Vagina (tissue), 2 donors: ENCODE measurements around the gene SOD3.

Source experiments
- POLR2A ChIP-seq, 2 donors: fragments of 450-650 bp; IDR thresholded peaks; one replicate each; pipeline ENCODE4 v1.6.1; 2017; ENCODE audit warnings: antibody characterized with exemption in 2 of 2, mild to moderate bottlenecking in 2 of 2, moderate library complexity in 2 of 2
- TF ChIP-seq, protein P1 (sequence below), 3 experiments: fragments of 450-650 bp in 2 of 3; fragments of 200-600 bp in 1 of 3; sonication (generic) in 1 of 3; IDR thresholded peaks; one replicate each; pipeline ENCODE4 v1.5.1; 2017 to 2019; ENCODE audit warnings: antibody characterized with exemption in 3 of 3, mild to moderate bottlenecking in 2 of 3, moderate library complexity in 2 of 3

DNA sequence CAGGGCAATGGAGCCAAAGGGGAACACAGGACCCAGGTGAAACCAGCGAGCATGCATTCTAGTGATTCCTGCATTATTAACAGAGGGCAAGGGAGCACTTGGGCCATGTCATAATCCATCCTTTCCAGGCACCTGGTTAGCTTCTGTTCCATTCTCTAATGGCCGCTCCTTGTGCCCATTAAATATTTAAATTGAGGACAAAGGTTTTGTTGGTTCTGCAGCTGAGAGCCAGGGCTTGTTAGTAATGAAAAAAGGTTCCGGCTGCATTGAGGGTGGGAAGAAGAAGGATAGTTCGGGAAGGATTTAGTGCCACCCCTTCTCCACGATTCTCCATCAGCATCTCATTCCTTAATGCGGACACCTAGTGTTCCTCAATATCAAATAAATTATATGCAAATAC, 13.6 kb downstream of the SOD3 start:
- TF ChIP-seq, protein P1, sequence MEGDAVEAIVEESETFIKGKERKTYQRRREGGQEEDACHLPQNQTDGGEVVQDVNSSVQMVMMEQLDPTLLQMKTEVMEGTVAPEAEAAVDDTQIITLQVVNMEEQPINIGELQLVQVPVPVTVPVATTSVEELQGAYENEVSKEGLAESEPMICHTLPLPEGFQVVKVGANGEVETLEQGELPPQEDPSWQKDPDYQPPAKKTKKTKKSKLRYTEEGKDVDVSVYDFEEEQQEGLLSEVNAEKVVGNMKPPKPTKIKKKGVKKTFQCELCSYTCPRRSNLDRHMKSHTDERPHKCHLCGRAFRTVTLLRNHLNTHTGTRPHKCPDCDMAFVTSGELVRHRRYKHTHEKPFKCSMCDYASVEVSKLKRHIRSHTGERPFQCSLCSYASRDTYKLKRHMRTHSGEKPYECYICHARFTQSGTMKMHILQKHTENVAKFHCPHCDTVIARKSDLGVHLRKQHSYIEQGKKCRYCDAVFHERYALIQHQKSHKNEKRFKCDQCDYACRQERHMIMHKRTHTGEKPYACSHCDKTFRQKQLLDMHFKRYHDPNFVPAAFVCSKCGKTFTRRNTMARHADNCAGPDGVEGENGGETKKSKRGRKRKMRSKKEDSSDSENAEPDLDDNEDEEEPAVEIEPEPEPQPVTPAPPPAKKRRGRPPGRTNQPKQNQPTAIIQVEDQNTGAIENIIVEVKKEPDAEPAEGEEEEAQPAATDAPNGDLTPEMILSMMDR (IDR thresholded peaks at IDR 0.05), result no peak
- TF ChIP-seq POLR2A (IDR thresholded peaks at IDR 0.05), result no peak
